Stomach (tissue), 9 donors: ENCODE results near the gene YPEL3. TPM values are rescaled to one million over a fixed set of nuclear protein-coding genes. Genes with fewer than 3 reads are reported as not detected.

Experiments
- DNase-seq, 2 donors: peaks; one replicate each; pipeline versions ENCODE4 v3.0.0 to v3.0.0-alpha.2; 2013 to 2019
- H3K27ac ChIP-seq, 5 donors: fragments of 200-600 bp in 4 of 5; sonication (generic) in 4 of 5; one replicate each; pipeline ENCODE4 v1.5.1; 2013 to 2019; ENCODE audit warnings: mild to moderate bottlenecking in 1 of 5, moderate library complexity in 1 of 5
- H3K27me3 ChIP-seq, 3 donors: fragments of 200-600 bp; sonication (generic); one replicate each; pipeline ENCODE4 v1.5.1; 2017 to 2019; ENCODE audit warnings: mixed run types in 1 of 3
- H3K36me3 ChIP-seq, 4 donors: fragments of 200-600 bp; sonication (generic); 1 replicate in 3 of 4; 2 replicates in 1 of 4; pipeline ENCODE4 v1.5.1; 2016 to 2019
- H3K4me1 ChIP-seq, 4 donors: fragments of 200-600 bp; sonication (generic); one replicate each; pipeline ENCODE4 v1.5.1; 2016 to 2019
- H3K4me3 ChIP-seq, 4 donors: fragments of 200-600 bp; sonication (generic) in 3 of 4; one replicate each; pipeline ENCODE4 v1.5.1; 2016 to 2019; ENCODE audit warnings: mild to moderate bottlenecking in 1 of 4
- H3K9me3 ChIP-seq, 4 donors: fragments of 200-600 bp; sonication (generic); one replicate each; pipeline ENCODE4 v1.5.1; 2016 to 2019
- EP300 ChIP-seq: sonication (generic); formaldehyde crosslinking; IDR thresholded peaks from one replicate; pipeline ENCODE4 v1.6.1; 2017; ENCODE audit warnings: antibody characterized with exemption
- POLR2A ChIP-seq, 4 donors: fragments of 450-650 bp; IDR thresholded peaks; one replicate each; pipeline ENCODE4 v1.6.1; 2016; ENCODE audit warnings: antibody characterized with exemption in 4 of 4, control low read depth in 2 of 4, mild to moderate bottlenecking in 1 of 4, moderate library complexity in 1 of 4
- POLR2AphosphoS5 ChIP-seq, 3 donors: sonication (generic); formaldehyde crosslinking; IDR thresholded peaks; one replicate each; pipeline ENCODE4 v1.6.1; 2016; ENCODE audit warnings: antibody characterized with exemption in 3 of 3
- WGBS, 5 donors: extraction: QIAGEN DNeasy Blood & Tissue Kit in 3 of 5; methylation state at CpG; one replicate each; pipeline versions ENCODE4 v1.1.5 to v1.1.7; 2013 to 2018; 5-methylcytosine and 5-hydroxymethylcytosine counted together
- intact Hi-C: fragments of 100-400 bp; cut with DNase I; formaldehyde crosslinking; loops from one replicate; pipeline ENCODE4 v1.15.1; 2023; ENCODE audit warnings: low total_unique reads
- polyA plus RNA-seq, 3 donors: library from polyadenylated mRNA; stranded (reverse); fragments of 200-250 nt; gene quantifications; one replicate each; pipeline ENCODE4 v1.2.3, GENCODE V29; 2013
- total RNA-seq, 5 donors: library from RNA; depleted of rRNA; stranded (reverse); fragments of >200 nt; gene quantifications; one replicate each; pipeline versions ENCODE4 v1.1.0 to v1.2.3, GENCODE V29; 2014 to 2016
- TF ChIP-seq, protein P1 (sequence below), 7 experiments: fragments of 450-650 bp in 4 of 7; fragments of 200-600 bp in 3 of 7; sonication (generic) in 3 of 7; IDR thresholded peaks; one replicate each; pipeline ENCODE4 v1.5.1; 2016 to 2019; ENCODE audit warnings: antibody characterized with exemption in 7 of 7, control low read depth in 2 of 7, mild to moderate bottlenecking in 1 of 7
- donor health status: healthy with polysubstance abuse.
- donor health status: Bipolar disorder and iron deficiency.
- donor health status: healthy.

YPEL3 gene
- total and polyA plus RNA-seq, 8 donors = 13.9 to 162 (median 78.4) TPM

GRCh38 chr16:30065943-30066760 lies 29.9 kb downstream of the YPEL3 start:
- H3K9me3 ChIP-seq = no peaks in the 10 kb centered on the region
- no peaks in the 10 kb centered on the region for H3K27me3 ChIP-seq
- TF ChIP-seq POLR2AphosphoS5 (IDR thresholded peaks at IDR 0.05) (no peak), EP300 (no peak), POLR2A (IDR thresholded peaks at IDR 0.05) (no peak)
- TF ChIP-seq, protein P1, sequence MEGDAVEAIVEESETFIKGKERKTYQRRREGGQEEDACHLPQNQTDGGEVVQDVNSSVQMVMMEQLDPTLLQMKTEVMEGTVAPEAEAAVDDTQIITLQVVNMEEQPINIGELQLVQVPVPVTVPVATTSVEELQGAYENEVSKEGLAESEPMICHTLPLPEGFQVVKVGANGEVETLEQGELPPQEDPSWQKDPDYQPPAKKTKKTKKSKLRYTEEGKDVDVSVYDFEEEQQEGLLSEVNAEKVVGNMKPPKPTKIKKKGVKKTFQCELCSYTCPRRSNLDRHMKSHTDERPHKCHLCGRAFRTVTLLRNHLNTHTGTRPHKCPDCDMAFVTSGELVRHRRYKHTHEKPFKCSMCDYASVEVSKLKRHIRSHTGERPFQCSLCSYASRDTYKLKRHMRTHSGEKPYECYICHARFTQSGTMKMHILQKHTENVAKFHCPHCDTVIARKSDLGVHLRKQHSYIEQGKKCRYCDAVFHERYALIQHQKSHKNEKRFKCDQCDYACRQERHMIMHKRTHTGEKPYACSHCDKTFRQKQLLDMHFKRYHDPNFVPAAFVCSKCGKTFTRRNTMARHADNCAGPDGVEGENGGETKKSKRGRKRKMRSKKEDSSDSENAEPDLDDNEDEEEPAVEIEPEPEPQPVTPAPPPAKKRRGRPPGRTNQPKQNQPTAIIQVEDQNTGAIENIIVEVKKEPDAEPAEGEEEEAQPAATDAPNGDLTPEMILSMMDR (IDR thresholded peaks at IDR 0.05) = no peak
- intact Hi-C loops = no loop called here
- H3K27ac ChIP-seq = peak overlapping the region; percentile 93 to 100 (median 98)
- H3K4me1 ChIP-seq = peaks cover 49 to 67% (median 61%) of the 10 kb centered on the region in 4 donors
- peaks cover 41 to 46% (median 44%) of the 10 kb centered on the region in 4 donors for H3K36me3 ChIP-seq
- H3K4me3 ChIP-seq = peak overlapping the region; percentile 75 to 96 (median 80)
- WGBS, 5 donors = 0 to 1% (median 0%) methylated on average over 40 to 44 of the region's 44 CpGs
- no peak for DNase-seq

DNA sequence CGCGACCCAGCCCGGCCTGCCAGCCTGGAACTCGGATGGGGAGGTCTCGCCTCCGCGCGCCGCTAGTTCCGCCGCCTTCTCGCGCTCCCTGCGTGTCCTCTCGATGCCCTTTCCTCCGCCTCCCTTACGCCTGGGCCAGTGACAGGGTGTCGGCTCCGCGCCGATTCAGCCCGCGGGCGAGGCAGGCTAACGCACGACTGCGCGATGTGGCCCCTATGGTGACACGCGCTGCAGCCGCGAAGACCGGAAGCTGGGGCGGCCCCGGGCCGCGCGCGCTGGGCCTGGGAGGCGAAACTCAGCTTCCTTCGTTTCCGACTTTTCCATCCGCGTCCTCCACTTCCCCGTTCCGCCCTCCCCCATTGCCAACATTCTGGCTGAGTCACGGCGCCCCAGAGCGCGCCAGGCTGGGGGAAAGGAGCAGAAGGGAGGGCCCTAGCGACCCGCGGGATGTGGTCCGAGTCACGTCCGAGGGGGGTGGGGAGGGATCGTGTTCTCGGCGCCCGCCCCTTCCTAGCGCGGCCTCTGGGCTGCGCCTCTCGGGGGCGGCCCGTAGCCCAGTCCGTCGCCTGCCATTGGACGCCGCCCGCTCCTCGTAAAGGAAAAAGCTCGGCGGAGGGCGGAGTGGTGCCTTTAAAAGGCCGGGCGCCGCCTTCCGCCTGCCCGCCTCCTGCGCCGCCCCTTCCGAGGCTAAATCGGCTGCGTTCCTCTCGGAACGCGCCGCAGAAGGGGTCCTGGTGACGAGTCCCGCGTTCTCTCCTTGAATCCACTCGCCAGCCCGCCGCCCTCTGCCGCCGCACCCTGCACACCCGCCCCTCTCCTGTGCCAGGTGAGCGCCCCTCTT lies 30.7 kb downstream of the YPEL3 start, which contains the start of gene ALDOA:
ALDOA (plus strand) TSS at position 659 of the 841 bp plus-strand sequence. CDS start 1,138 bp downstream, outside the sequence.
- TF ChIP-seq, protein P1 (IDR thresholded peaks at IDR 0.05) = peak in 2 of 7 experiments; percentile 5 to 10
- TF ChIP-seq EP300 = peak; percentile 27
- peak; percentile 86 to 98 (median 98) for TF ChIP-seq POLR2AphosphoS5 (IDR thresholded peaks at IDR 0.05)
- peak in 2 of 4 donors; percentile 90 to 98 for TF ChIP-seq POLR2A (IDR thresholded peaks at IDR 0.05)
- WGBS, 5 donors = 0 to 1% (median 0%) methylated on average over 50 to 99 of the region's 99 CpGs
- Histone ChIP-seq H3K36me3 (peaks cover 33 to 38% (median 36%) of the 10 kb centered on the region in 4 donors), H3K27ac (peak within 1 kb of the TSS; percentile 93 to 100 (median 98)), H3K4me1 (peaks cover 49 to 67% (median 60%) of the 10 kb centered on the region in 4 donors), H3K4me3 (peak within 1 kb of the TSS; percentile 75 to 96 (median 80)), H3K9me3 (no peaks in the 10 kb centered on the region), H3K27me3 (no peaks in the 10 kb centered on the region)
- peak; percentile 98 to 99 for DNase-seq
- intact Hi-C loops = no loop called here

GRCh38 chr16:30064729-30065101 lies 31.3 kb downstream of the YPEL3 start:
- no peak for DNase-seq
- TF ChIP-seq POLR2A (IDR thresholded peaks at IDR 0.05) (no peak), POLR2AphosphoS5 (IDR thresholded peaks at IDR 0.05) (peak in 1 of 3 donors; percentile 29)
- WGBS, 5 donors = 0 to 1% (median 1%) methylated on average over 11 to 25 of the region's 25 CpGs
- no peaks in the 10 kb centered on the region for H3K27me3 ChIP-seq
- peak overlapping the region; percentile 75 to 96 (median 80) for H3K4me3 ChIP-seq
- H3K4me1 ChIP-seq = peaks cover 43 to 66% (median 57%) of the 10 kb centered on the region in 4 donors
- peaks cover 27 to 32% (median 30%) of the 10 kb centered on the region in 4 donors for H3K36me3 ChIP-seq
- intact Hi-C loops = no loop called here
- no peaks in the 10 kb centered on the region for H3K9me3 ChIP-seq
- H3K27ac ChIP-seq = peak overlapping the region; percentile 92 to 100 (median 98)

DNA sequence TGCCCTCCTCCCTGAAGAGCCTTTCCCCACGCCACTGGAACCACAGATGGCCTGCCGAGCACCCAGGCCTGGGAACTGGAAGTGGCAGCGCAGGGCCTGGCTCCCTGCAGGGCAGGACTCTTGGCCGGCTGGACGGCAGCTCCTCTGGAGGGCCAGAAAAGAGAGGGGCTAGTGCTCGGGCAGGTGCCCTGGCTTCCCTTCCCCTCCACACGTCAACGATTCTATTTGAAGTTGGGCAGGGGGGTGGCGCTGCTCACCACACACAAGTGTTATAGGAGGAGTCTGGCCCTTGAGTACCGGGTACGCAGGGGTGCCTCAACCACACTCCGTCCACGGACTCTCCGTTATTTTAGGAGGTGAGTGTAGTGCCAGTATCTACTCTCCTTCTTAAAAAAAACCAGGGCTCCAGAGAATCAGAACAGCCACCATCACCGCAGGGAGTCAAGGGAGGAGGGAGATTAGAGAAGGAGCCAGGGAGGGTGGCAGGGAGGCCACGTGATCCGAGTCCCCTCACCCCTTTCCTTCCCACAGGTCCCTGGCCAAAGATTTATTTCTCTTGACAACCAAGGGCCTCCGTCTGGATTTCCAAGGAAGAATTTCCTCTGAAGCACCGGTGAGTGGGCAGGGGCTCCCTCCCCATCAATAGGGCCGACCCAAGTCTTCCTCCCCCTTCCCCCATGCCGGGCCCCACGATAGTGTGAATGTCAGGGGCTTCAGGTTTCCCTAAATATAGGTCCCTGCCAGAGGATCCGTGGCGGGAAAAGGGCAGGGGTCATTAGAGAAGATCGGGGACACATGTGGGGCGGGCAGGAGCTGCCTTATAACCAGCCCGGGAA lies 31.9 kb downstream of the YPEL3 start:
- intact Hi-C loops = no loop called here
- 1 to 5% (median 3%) methylated on average over 16 to 27 of the region's 27 CpGs for WGBS, 5 donors

More for the DNA sequence above, 31.9 kb downstream of the YPEL3 start:
- Histone ChIP-seq H3K36me3 (peaks cover 21 to 26% (median 24%) of the 10 kb centered on the region in 4 donors), H3K9me3 (no peaks in the 10 kb centered on the region), H3K4me1 (peaks cover 37 to 60% (median 51%) of the 10 kb centered on the region in 4 donors), H3K27ac (peak overlapping the region; percentile 92 to 100 (median 98)), H3K27me3 (no peaks in the 10 kb centered on the region), H3K4me3 (peak overlapping the region; percentile 75 to 96 (median 80))
- TF ChIP-seq POLR2A (IDR thresholded peaks at IDR 0.05) = no peak
- TF ChIP-seq POLR2AphosphoS5 (IDR thresholded peaks at IDR 0.05) = peak; percentile 38 to 79 (median 73)
- TF ChIP-seq, protein P1 (IDR thresholded peaks at IDR 0.05) = peak in 2 of 7 experiments; percentile 51 to 60
- TF ChIP-seq EP300 = no peak
- peak; percentile 79 to 89 for DNase-seq
